ENCODE results near the gene KLHDC4.

The KLHDC4 gene

GRCh38 chr16:87740909-87741424, 24.8 kb downstream of the KLHDC4 start:
- in situ Hi-C loops (cut with HindIII; ENCODE audit: low sequenced_read_pairs), result no loop called here

GRCh38 chr16:87740441-87740840, 25.3 kb downstream of the KLHDC4 start:
- peak; percentile 77 for DNase-seq (ENCODE audit: low read depth, low spot score)
- no peak for TF ChIP-seq CTCF (IDR thresholded peaks at IDR 0.05; ENCODE audit: low read depth, low read length)
- in situ Hi-C loops (cut with HindIII; ENCODE audit: low sequenced_read_pairs), result no loop called here
- H3K4me3 ChIP-seq (ENCODE audit: low read depth, low read length), result no peak overlapping the region

More at GRCh38 chr16:87740909-87741424, 24.8 kb downstream of the KLHDC4 start:
- no peak for TF ChIP-seq CTCF (IDR thresholded peaks at IDR 0.05; ENCODE audit: low read depth, low read length)
- no peak overlapping the region for H3K4me3 ChIP-seq (ENCODE audit: low read depth, low read length)
- DNase-seq (ENCODE audit: low read depth, low spot score), result peak; percentile 79

- no peak for DNase-seq (ENCODE audit: low read depth, low spot score)
- in situ Hi-C loops (cut with HindIII; ENCODE audit: low sequenced_read_pairs), result no loop called here
- no peak overlapping the region for H3K4me3 ChIP-seq (ENCODE audit: low read depth, low read length)
- TF ChIP-seq CTCF (IDR thresholded peaks at IDR 0.05; ENCODE audit: low read depth, low read length), result no peak
Measured at GRCh38 chr16:87739801-87740200, 26.0 kb downstream of the KLHDC4 start.

- in situ Hi-C loops (cut with HindIII; ENCODE audit: low sequenced_read_pairs), result no loop called here
- no peak for TF ChIP-seq CTCF (IDR thresholded peaks at IDR 0.05; ENCODE audit: low read depth, low read length)
Measured at GRCh38 chr16:87736008-87736382, 29.8 kb downstream of the KLHDC4 start.

GRCh38 chr16:87735270-87736007, 30.3 kb downstream of the KLHDC4 start:
- in situ Hi-C loops (cut with HindIII; ENCODE audit: low sequenced_read_pairs), result no loop called here
- TF ChIP-seq CTCF (IDR thresholded peaks at IDR 0.05; ENCODE audit: low read depth, low read length), result no peak
- DNase-seq (ENCODE audit: low read depth, low spot score), result no peak
- no peak overlapping the region for H3K4me3 ChIP-seq (ENCODE audit: low read depth, low read length)

More at GRCh38 chr16:87736008-87736382, 29.8 kb downstream of the KLHDC4 start:
- no peak overlapping the region for H3K4me3 ChIP-seq (ENCODE audit: low read depth, low read length)
- DNase-seq (ENCODE audit: low read depth, low spot score), result no peak

GRCh38 chr16:87734644-87735043, 31.1 kb downstream of the KLHDC4 start:
- no peak for DNase-seq (ENCODE audit: low read depth, low spot score)
- TF ChIP-seq CTCF (IDR thresholded peaks at IDR 0.05; ENCODE audit: low read depth, low read length), result no peak
- no peak overlapping the region for H3K4me3 ChIP-seq (ENCODE audit: low read depth, low read length)
- in situ Hi-C loops (cut with HindIII; ENCODE audit: low sequenced_read_pairs), result no loop called here

Measured in astrocyte of the spinal cord (primary cell).